SK-N-SH treated with all-trans-retinoic acid at 6 μM for 48 hours (cell line): Measurements from ENCODE around the gene OXSR1.

Experiments
- CSDC2 ChIP-seq: fragments of 250-450 bp; sonication (Bioruptor Pico); IDR thresholded peaks from 2 replicates; pipeline ENCODE4 v1.5.0; 2020; ENCODE audit warnings: mild to moderate bottlenecking, moderate library complexity
- PPARA ChIP-seq: fragments of 250-450 bp; sonication (Bioruptor Pico); IDR thresholded peaks from 2 replicates; pipeline ENCODE4 v1.5.0; 2020; ENCODE audit warnings: mild to moderate bottlenecking, borderline replicate concordance
- TCF4 ChIP-seq: fragments of 250-450 bp; sonication (Bioruptor Pico); IDR thresholded peaks from 2 replicates; pipeline ENCODE4 v1.8.0; 2021; ENCODE audit warnings: mild to moderate bottlenecking, moderate library complexity, borderline replicate concordance
- ZFP3 ChIP-seq: fragments of 250-450 bp; sonication (Bioruptor Pico); IDR thresholded peaks from 2 replicates; pipeline ENCODE4 v1.5.0; 2020; ENCODE audit warnings: mild to moderate bottlenecking, moderate library complexity
- ZNF70 ChIP-seq: fragments of 450-650 bp; formaldehyde crosslinking; IDR thresholded peaks from 2 replicates; pipeline ENCODE4 v1.5.0; 2020; ENCODE audit warnings: mild to moderate bottlenecking, moderate library complexity
- TF ChIP-seq, protein P1 (sequence below): fragments of 250-450 bp; sonication (Bioruptor Pico); IDR thresholded peaks from 2 replicates; pipeline ENCODE4 v1.8.0; 2020; ENCODE audit warnings: mild to moderate bottlenecking, moderate library complexity, borderline replicate concordance
- TF ChIP-seq, protein P2 (sequence below): fragments of 250-450 bp; sonication (Bioruptor Pico); IDR thresholded peaks from 2 replicates; pipeline ENCODE4 v1.5.0; 2020; ENCODE audit warnings: mild to moderate bottlenecking, moderate library complexity
- TF ChIP-seq, protein P3 (sequence below): fragments of 250-450 bp; sonication (Bioruptor Pico); IDR thresholded peaks from 2 replicates; pipeline ENCODE4 v1.5.1; 2020; ENCODE audit warnings: low read depth, mild to moderate bottlenecking, moderate library complexity

- TF ChIP-seq CSDC2 (CRISPR knock-in tag) (no peak), TCF4 (CRISPR knock-in tag) (no peak), ZNF70 (CRISPR knock-in tag) (no peak), PPARA (CRISPR knock-in tag) (no peak), ZFP3 (CRISPR knock-in tag) (no peak)
- TF ChIP-seq, protein P1, sequence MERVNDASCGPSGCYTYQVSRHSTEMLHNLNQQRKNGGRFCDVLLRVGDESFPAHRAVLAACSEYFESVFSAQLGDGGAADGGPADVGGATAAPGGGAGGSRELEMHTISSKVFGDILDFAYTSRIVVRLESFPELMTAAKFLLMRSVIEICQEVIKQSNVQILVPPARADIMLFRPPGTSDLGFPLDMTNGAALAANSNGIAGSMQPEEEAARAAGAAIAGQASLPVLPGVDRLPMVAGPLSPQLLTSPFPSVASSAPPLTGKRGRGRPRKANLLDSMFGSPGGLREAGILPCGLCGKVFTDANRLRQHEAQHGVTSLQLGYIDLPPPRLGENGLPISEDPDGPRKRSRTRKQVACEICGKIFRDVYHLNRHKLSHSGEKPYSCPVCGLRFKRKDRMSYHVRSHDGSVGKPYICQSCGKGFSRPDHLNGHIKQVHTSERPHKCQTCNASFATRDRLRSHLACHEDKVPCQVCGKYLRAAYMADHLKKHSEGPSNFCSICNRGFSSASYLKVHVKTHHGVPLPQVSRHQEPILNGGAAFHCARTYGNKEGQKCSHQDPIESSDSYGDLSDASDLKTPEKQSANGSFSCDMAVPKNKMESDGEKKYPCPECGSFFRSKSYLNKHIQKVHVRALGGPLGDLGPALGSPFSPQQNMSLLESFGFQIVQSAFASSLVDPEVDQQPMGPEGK (CRISPR knock-in tag) = no peak
- TF ChIP-seq, protein P2, sequence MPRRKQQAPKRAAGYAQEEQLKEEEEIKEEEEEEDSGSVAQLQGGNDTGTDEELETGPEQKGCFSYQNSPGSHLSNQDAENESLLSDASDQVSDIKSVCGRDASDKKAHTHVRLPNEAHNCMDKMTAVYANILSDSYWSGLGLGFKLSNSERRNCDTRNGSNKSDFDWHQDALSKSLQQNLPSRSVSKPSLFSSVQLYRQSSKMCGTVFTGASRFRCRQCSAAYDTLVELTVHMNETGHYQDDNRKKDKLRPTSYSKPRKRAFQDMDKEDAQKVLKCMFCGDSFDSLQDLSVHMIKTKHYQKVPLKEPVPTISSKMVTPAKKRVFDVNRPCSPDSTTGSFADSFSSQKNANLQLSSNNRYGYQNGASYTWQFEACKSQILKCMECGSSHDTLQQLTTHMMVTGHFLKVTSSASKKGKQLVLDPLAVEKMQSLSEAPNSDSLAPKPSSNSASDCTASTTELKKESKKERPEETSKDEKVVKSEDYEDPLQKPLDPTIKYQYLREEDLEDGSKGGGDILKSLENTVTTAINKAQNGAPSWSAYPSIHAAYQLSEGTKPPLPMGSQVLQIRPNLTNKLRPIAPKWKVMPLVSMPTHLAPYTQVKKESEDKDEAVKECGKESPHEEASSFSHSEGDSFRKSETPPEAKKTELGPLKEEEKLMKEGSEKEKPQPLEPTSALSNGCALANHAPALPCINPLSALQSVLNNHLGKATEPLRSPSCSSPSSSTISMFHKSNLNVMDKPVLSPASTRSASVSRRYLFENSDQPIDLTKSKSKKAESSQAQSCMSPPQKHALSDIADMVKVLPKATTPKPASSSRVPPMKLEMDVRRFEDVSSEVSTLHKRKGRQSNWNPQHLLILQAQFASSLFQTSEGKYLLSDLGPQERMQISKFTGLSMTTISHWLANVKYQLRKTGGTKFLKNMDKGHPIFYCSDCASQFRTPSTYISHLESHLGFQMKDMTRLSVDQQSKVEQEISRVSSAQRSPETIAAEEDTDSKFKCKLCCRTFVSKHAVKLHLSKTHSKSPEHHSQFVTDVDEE (CRISPR knock-in tag) = no peak
- TF ChIP-seq, protein P3, sequence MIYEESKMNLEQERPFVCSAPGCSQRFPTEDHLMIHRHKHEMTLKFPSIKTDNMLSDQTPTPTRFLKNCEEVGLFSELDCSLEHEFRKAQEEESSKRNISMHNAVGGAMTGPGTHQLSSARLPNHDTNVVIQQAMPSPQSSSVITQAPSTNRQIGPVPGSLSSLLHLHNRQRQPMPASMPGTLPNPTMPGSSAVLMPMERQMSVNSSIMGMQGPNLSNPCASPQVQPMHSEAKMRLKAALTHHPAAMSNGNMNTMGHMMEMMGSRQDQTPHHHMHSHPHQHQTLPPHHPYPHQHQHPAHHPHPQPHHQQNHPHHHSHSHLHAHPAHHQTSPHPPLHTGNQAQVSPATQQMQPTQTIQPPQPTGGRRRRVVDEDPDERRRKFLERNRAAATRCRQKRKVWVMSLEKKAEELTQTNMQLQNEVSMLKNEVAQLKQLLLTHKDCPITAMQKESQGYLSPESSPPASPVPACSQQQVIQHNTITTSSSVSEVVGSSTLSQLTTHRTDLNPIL = no peak
Observed at GRCh38 chr3:38121451-38121831, 43.9 kb upstream of the OXSR1 start.
